Fibroblast of peridontal ligament (primary cell): Measurements from ENCODE around the gene KDM4B.
"Not testable (repeated sequence)": the region's sequence is repeated elsewhere in the genome, so short reads cannot be mapped to it uniquely, and the experiment has no call there.

ENCODE experiments used
- DNase-seq: peaks from one replicate; pipeline ENCODE4 v3.0.0-alpha.2; 2010; ENCODE audit errors: extremely low read depth

KDM4B gene

GRCh38 chr19:5149508-5149907 is 180.6 kb downstream of the KDM4B start:
- no peak for DNase-seq

GRCh38 chr19:5149932-5150901 is 181.3 kb downstream of the KDM4B start:
- no peak for DNase-seq

- DNase-seq = no peak
Measured at GRCh38 chr19:5150902-5151741, 182.2 kb downstream of the KDM4B start.

GRCh38 chr19:5152013-5152763 is 183.3 kb downstream of the KDM4B start:
- DNase-seq = no peak

DNA sequence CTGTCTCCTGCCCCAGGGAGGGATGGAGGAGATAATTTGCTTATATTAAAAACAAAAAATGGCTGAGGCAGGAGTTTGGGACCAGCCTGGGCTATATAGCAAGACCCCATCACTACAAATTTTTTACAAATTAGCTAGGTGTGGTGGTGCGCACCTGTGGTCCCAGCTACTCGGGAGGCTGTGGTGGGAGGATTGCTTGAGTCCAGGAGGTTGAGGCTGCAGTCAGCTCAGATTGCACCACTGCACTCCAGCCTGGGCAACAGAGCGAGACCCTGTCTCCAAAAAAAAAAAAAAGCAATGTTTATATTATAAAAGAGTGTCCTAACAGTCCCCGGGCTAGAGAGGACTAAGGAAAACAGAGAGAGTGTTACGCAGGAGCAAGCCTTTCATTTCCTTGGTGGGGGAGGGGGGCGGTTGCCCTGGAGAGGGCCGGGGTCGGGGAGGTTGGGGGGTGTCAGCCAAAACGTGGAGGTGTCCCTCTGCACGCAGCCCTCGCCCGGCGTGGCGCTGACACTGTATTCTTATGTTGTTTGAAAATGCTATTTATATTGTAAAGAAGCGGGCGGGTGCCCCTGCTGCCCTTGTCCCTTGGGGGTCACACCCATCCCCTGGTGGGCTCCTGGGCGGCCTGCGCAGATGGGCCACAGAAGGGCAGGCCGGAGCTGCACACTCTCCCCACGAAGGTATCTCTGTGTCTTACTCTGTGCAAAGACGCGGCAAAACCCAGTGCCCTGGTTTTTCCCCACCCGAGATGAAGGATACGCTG is 184.0 kb downstream of the KDM4B start:
- no peak for DNase-seq

DNA sequence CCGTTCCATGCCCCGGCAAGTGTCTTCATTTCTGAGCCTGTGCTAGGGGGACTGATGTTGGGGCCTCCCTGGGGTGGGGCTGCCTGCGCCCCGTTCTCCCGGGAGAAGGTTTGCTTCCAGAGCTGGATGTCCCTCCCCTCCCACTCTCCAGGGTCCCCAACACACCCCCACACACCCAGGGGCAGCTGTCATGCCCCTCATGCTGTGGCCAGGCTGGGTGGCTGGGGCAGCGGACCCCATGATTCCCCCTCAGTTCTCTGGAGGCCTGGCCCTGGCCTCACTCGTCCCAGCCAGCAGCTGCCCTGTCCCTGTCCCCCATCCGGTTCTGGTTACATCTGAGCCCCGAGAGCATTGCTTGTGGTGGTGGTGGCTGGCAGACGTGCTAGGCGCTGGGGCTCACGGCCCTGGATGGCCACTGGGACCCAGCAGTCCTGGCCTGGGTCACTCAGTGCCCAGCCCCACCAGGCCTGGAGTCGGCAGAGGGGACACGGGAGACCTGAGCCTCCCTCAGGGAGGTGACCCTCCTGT is 184.8 kb downstream of the KDM4B start:
- no peak for DNase-seq

DNA sequence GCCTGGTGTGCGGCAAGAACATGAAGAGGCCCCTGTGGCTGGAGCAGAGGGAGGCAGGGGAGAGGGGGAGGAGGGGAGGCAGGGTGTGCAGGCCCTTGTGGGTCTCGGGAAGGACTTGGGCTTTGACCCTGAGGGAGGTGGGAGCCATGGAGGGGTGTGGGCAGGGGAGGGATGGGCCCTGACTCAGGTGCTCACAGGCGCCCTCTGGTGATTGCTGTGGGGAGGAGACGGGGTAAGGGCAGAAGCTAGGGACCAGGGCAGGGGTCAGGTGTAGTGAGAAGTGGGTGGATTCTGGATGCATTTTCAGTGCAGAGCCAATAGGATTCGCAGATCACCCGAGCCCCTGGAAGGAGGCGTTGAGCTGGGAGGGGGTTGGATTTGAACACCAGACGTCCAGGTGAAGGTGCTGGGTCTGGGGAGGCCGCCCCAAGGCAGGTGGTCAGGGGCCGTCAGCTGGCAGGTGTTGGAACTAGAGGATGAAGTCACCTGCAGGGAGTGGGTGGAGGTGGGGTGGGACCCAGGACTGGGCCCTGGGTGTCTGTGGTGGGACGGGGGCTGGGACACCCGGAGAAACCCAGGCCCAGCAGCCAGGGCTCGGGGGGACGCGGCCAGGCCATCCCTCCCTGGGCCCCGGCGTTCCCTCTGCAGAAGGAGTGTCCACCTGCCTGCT is 185.4 kb downstream of the KDM4B start:
- DNase-seq = no peak

DNA sequence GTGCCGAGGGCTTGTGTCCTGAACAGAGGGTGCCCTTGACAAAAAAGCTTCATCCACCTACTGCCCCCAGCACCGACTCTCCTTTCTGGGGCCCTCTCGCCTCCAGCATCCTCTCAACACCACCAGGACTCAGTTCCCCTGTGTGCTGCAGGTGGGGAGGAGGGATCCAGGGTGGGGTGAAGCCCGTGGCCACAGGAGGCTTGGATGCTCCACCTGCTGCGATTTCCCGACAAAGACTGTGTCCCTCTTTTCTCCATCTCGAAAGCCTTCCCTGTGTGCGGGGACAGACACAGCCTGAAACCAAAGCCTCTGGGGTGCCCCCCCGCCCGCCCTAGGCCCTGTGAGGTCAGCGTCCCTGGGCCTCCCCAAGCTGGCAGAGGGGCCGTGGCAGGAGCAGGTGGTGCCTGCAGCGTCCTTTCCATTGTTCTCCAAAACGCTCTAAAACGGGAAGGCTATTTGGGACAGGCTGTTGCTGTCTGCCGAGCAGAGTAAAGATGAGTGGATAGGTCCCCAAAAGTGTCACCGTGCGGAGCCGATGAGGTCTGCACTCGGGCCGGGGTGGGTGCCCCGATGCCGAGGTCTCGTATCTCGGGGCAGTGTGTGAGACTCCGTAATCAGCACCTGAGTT is 186.0 kb downstream of the KDM4B start:
- DNase-seq = no peak

GRCh38 chr19:5155586-5156210 is 186.8 kb downstream of the KDM4B start:
- DNase-seq = no peak

DNA sequence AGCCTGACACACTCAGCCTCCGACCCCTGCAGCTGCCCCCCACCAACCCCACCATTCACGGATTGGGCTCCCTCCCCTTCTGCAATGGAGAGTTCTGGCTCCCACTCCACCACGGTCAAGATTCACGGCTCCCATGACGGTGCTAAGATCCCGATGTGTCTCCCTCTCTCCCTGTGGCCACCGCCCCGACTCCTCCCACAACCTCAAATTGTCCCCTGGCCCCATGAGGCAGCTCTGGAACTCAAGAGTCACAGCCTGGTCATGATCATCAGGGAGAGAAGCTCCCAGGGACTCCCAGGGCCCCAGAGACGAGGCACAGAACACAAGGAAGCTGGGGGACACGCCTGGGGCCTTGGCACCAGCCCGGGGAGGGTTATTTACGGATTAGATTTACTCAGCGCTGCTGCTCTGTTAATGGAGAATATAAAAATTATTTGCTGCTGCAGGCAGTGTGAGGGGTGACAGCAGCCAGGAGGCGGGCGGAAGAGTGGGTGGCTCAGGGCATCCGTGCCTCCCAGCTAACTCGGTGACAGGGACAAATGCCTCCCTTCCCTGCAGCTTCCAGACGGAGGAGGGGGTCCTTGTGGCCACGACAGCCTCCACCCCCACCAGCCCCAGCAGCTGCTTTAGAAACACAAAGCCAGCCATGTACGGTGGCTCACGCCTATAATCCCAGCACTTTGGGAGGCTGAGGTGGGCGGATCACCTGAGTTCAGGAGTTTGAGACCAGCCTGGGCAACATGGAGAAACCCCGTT is 187.5 kb downstream of the KDM4B start:
- no peak for DNase-seq

DNA sequence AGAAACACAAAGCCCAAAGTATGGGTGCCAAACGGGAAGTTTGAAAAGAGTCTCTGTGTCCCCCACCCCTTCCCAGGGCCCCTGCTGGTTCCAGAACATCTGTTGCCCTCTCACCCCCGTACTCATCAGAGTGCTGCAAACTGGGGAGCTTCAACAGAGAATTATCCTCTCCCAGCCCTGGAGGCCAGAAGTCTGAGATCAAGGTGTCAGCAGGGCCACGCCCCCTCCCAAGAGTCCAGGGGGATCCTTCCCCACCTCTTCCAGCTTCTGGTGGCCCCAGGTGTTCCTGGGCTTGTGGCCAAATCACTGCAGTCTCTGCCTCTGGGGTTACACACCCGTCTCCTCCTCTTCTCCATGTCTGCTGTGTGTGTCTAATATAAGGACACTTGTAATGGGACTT is 188.3 kb downstream of the KDM4B start:
- no peak for DNase-seq

DNA sequence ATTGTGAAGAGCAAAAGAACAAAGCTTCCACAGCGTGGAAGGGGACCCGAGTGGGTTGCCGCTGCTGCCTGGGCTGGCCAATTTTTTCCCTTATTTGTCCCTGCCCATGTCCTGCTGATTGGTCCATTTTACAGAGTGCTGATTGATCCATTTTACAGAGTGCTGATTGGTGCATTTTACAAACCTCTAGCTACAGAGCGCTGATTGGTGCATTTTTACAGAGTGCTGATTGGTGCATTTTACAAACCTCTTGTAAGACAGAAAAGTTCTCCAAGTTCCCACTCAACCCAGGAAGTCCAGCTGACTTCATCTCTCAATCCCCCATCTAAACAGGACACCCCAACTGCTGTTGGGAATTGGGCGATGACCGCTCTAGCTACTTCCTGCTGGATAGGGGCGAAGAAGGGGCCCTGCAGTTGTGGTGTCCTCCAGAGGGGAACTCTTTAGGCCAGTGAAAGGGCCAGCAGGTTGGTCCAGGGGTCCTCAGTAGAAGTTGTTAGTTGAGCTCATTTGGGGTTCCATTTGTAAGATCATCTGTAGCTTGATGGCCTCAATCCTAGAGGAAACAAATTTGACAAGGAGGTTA is 189.7 kb downstream of the KDM4B start:
- DNase-seq = not testable (repeated sequence)

GRCh38 chr19:5160158-5160795 is 191.4 kb downstream of the KDM4B start:
- not testable (repeated sequence) for DNase-seq

DNA sequence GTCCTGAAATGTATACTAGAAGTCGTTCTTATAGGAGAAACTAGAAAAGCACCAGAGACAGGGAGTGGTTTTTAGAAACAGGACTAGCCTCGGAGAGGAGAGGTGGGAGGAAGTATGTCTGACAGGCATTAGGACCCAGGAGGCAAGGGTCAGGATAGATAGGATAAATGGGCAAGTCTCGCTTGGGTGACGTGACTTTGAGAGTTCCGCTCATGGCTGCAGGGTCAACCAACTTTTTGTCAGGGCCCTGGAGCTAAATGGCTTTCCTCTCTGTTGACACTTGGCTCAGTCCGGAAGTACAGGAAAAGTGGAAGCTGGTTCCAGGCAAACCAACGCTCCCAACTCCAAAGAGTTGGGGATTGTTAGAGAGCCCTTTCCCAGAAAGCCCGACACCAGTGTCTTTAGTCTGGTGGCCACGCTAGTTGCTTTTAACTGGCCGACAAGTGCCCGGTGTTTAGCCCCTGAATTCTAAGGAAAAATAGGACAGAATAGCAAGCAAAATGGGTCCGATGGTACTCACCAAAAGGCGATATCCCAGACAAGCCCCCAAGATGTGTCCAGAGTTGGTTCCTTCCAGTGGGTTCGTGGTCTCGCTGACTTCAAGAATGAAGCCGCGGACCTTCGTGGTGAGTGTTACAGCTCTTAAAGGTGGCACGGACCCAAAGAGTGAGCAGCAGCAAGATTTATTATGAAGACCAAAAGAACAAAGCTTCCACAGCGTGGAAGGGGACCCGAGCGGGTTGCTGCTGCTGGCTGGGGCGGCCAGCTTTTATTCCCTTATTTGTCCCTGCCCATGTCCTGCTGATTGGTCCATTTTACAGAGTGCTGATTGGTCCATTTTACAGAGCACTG is 196.2 kb downstream of the KDM4B start:
- not testable (repeated sequence) for DNase-seq

GRCh38 chr19:5165697-5166019 is 196.7 kb downstream of the KDM4B start:
- DNase-seq = no peak

- DNase-seq = peak; percentile 60
Measured at GRCh38 chr19:5166262-5166661, 197.3 kb downstream of the KDM4B start.

- DNase-seq = no peak
Measured at GRCh38 chr19:5170329-5170745, 201.4 kb downstream of the KDM4B start.
